NT2/D1 (cell line): ENCODE results near the gene MALAT1.

ENCODE experiments used
- SUZ12 ChIP-seq: IDR thresholded peaks from 2 replicates; pipeline ENCODE4 v1.6.1; 2011; ENCODE audit not compliant: insufficient read length, insufficient read depth; ENCODE audit errors: extremely low read depth
- YY1 ChIP-seq: IDR thresholded peaks from 2 replicates; pipeline ENCODE4 v1.6.1; 2011; ENCODE audit not compliant: insufficient read length, insufficient read depth
- ZNF274 ChIP-seq: IDR thresholded peaks from 2 replicates; pipeline ENCODE4 v1.6.1; 2011; ENCODE audit warnings: mild to moderate bottlenecking, low read depth, low read length

GRCh38 chr11:65555693-65556231, 56.9 kb downstream of the MALAT1 start:
- no peak for TF ChIP-seq YY1
- no peak for TF ChIP-seq ZNF274
- TF ChIP-seq SUZ12 = no peak
